SIG-M5 treated with dmso at 0.1 percent for 504 hours (cell line): ENCODE data around the gene TMEM131L.
"Not testable (repeated sequence)": the region's sequence is repeated elsewhere in the genome, so short reads cannot be mapped to it uniquely, and the experiment has no call there.

ENCODE experiments used
- DNase-seq: peaks from one replicate; lab custom pipeline; 2025; ENCODE audit not compliant: unreplicated experiment; lab: John Stamatoyannopoulos, UW

TMEM131L gene

DNA sequence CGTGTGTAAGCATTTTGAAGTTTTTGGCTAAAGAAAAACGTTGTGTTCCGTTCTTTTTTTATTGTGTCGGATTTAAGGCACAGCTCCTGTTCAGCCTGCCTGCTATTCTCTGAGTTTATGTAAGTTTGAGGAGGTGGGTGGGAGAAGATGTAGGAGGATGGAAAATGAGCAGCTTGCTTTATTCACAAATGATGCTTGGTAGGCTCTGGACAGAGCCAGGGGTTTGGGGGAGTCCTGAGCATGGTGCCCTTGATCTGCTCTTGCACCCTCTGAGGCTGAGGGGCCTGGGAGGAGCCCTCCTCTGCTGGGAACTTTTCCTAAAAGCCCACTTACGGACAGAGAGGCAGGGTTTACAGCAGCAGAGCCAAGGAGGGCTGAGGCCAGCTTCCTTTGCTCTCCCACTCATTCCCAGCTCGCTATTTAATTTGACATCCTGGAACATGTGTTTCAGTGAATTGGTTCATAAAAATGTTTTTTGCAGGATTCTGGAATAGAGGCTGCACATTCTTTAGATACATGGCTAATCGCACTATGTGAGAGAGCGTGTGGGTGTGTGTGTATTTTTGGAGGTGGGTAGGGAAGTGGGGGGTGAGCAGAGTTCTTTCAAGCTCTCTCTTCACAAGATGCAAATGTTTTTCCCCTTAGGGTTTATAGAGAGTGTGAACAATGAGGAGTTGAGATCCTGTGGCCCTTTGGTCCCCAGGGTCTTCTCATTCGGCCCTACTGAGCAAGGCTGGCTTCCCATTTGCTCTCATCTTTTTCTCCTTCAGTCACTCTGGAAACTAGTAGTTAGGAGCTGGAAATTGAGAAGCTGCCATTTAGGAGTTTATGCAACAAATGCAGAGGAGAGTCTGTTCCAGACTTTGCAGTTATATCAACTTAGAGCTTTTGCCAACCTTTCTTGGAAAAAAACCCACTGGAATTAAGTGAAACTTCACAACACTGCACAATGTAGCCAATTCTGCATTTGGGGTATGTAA, 32.1 kb downstream of the TMEM131L start:
- DNase-seq: no peak

DNA sequence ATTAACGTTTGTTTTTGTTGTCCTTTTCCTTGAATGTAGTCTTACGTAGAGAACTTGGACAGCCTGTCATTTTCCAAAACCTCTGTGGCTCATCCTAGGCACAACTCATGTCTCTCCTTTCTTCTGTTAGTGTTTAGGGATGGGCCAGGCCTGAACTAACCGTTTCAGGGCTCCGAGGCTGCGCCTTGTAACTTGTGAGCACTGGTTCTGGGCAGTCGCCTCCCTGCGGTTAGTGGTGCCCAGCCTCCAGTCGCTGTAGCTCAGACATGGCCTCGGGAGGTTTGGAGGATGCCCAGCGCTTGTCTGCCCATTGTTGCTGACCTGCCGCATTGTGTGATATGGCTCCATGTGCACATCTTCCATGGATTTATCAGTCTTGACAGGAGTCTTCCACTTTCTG, 32.8 kb downstream of the TMEM131L start:
- no peak for DNase-seq

DNA sequence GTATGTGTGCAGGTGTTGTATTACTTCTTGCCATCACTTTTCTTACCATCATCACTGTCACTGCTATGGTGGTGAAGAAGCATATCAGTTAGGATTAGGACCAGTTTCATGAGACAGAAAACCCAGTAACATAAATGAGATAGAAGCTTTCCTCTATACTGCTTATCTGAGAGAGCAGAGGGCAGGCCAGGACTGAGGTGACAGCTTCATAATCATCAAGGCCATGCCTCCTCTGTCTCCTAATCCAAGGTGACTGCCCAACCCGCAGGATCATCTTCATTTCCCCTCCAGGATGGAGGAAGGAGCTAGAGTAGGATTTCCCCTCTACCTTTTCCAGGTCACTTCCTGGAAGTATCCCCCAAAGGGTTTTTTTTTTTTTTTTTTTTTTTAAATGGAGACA, 35.4 kb downstream of the TMEM131L start:
- DNase-seq: no peak

DNA sequence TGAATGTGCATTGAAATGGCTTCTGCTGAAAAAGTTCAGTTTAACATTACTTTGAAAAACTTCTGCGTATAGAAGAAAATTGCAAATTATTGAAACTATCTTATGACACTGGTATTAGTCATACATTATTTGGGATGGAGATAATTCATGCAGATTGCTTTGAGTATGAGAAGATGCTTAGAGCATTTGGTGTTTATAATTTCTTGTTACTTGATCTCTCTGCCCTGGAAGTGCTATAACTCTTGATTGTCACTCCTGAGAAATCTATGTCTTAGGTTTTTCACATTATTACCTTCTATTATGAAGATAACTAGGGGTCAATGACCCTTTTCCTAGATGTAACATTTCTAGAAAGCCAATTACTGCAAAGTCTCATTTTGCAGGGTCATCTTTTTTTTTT, 36.4 kb downstream of the TMEM131L start:
- no peak for DNase-seq

DNA sequence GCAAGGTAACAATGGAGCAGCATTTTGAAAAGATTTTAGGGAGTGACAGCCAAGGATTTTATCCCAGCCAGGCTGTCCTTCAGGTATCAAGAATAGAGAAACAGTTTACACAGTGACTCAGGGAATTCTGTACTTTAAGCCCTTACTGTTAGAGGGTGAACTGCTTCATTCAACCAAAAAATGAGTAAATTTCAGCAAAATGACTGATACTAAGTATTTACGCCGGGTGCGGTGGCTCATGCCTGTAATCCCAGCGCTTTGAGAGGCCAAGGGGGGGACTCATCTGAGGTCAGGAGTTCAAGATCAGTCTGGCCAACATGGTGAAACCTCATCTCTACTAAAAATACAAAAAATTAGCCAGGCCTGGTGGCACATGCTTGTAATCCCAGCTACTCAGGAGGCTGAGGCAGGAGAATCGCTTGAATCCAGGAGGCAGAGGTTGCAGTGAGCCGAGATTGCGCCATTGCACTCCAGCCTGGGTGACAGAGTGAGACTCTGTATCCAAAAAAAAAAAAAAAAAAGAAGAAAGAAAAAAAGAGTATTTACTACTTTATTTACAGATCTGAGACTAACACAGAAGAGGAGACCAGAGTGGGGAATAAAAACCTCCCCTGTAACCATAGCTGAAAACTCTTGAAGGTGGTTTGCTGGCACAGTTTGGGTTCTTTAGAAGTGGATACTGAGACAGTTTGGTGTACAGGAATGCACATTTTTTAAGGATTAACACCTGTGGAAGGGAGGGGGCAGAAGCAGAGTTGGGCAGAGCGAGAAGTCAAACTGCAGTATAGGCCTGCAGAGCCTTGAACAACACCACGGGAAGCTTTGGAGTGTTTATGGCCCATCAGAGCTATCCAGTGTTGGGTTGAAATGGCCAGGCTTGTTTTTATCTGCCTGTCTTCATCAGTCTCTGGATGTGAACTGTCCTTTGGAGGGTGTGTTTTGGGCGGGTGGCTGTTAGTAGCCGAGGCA, 40.5 kb downstream of the TMEM131L start:
- DNase-seq: no peak

DNA sequence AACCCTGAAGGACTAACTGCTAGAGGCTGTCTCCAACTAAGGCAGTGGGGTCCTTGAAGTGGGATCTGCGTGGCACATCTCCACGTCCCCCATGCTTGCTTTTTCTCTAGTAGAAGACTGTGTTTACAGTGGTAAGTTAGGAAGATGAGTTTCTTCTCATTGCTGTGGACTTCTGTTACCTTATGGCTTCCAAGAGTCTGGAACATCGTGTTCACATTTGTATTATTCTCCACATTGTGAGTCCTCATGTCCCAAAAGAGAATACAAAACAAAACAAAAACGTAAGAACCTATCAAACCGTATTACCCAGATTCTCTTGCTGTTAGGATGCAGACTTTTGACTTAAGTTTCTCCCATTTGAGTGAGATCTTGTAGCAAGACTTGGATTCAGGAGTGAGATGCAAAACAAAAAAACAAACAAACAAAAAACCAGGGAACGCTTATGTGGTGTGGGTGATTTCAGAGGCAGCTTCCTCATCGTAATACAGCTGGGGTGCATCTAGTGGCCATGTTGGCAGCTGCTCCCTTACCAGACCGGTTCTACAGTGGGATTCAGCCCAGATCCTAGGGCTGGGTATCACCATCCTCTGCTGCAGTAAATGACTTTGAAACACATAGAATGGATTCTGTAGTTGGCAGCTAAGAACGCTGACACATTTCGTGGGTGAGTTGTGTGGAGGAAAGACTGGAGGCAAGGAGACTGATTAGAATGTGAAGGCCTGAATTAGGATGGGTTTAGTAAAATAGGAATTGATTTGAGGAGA, 41.3 kb downstream of the TMEM131L start:
- DNase-seq: no peak

DNA sequence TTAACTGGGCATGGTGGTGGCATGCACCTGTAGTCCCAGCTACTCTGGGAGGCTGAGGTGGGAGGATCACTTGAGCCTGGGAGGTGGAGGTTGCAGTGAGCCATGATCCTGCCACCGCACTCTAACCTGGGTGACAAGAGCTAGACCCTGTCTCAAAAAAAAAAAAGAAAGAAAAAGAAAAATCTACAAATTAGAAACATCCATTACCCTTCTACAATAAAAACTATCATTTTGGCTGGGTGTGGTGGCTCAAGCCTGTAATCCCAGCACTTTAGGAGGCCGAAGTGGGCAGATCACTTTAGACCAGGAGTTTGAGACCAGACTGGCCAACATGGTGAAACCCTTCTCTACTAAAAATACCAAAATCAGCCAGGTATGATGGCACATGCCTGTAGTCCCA, 43.1 kb downstream of the TMEM131L start:
- not testable (repeated sequence) for DNase-seq

DNA sequence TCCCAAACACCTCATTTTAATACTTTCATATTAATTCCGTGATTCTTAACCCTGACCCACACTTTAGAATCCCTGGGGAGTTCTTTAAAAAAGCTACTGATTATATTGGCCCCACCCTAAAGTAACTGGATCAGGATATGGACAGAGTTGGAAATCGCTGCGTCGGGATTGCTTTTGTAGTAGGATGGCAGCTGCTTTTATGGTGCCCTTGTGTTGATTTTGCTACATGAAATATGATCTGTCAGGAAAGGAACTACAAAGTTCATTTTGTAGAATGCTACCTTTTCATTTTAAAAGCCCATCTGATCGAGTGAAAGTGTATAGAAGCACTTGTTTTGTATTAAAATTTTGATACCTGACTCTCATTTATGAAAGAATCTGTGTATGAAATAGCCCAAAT, 43.6 kb downstream of the TMEM131L start:
- no peak for DNase-seq

DNA sequence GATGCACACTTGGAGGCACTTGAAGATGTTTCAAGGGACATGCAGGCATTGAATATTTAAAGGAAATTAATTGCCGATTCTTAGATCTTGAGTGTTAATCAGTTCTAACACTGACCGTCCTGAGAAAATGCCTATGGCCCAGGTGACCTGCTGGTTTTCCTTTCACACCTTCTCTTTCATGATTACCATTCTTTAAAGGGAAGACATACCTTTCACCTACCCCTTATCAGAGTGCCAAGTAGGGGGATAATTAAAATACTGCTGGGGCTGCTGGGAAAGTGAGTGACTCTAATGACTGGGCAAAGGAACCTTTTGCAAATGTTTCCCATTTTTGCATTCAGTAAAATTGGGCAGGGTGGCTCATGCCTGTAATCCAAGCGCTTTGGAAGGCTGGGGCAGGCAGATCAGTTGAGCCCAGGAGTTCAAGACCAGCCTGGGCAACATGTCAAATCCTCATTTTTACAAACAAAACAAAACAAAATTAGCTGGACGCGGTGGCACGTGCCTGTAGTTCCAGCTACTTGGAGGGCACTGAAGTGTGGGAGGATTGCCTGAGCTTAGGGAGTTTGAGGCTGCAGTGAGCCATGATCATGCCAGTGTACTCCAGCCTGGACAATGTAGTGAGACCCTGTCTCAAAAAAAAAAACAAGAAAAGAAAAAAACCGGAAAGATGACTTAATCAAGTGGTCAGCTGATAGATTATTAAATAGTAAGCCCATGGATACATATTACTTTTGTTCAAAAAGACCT, 44.3 kb downstream of the TMEM131L start:
- no peak for DNase-seq

DNA sequence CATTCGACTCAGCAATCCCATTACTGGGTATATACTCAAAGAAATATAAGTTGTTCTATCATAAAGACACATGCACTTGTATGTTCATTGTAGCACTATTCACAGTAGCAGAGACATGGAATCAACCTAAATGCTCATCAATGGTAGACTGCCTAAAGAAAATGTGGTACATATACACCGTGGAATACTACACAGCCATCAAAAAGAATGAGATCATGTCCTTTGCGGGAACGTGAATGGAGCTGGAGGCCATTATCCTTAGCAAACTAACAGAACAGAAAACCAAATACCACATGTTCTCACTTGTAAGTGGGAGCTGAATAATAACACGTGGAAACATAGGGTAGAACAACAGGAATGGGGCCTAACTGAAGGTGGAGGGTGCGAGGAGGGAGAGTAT, 44.9 kb downstream of the TMEM131L start:
- DNase-seq: no peak

DNA sequence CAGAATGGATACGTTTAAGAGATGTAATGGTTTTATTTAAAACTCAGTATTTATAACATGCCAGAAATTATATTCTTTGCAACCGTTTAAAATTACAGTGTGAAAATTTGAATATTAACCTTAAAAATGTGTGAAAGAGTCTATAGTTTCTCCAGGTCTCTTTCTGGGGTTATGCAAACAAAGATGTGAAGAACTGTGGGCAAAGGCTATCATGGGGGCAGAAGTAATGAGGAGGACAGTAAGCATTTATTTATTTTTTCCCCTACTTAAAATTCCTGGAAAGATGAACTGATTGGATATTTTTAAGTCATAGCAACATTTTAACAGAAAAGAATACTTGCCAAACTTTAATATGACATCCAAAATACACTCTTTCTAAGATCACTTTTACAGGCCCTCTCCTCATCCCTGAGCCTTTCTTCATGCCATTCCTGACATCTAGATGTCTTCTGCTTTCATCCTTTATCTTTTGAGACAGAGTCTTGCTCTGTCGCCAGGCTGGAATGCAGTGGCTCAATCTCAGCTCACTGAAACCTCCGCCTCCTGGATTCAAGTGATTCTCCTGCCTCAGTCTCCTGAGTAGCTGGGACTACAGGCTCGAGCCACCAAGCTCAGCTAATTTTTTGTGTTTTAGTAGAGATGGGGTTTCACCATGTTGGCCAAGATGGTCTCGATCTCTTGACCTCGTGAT, 46.1 kb downstream of the TMEM131L start:
- no peak for DNase-seq

DNA sequence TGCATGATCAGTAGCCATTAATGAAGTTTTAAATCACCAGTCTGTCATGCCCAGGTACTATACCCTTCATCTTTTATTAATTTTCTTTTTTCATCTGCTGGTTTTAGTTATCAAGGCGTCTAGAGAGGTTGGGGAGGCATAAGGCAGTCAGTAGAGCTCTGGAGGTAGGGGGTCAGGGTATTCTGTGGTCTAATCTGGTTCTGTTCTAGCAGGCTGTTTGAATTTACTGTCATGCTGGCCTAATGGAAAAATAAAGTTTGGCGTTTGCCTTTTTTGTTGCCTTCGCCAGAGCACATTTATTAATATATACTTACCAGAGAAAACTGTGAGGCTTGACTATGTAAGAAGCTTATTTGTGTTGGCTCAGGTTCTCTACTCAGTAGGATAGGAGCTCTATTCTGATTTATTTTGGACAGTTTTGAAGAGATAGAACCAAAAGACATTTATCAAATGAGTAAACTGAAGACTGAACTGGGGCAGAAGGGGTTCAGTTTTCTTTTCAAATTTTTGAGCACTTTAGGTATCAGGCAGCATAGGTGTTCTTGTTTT, 46.9 kb downstream of the TMEM131L start:
- no peak for DNase-seq

DNA sequence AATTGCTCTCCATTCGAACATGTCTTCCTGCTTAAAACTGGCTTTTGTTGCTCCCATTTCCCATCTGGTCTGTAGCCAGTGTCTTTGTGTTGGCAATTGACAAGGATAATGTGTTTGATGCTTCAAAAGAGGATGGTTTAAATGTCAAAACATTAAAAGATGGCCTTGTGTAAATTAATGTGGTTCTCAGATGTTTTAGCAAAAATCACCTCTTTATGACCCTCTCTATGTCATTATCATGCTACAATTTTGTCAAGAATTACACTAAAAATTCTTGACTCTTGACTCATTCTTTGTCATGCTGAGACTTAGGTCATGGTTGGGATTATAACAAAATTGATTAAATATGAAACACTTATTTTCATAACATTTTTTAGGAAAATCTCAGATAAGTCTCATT, 47.4 kb downstream of the TMEM131L start:
- no peak for DNase-seq

DNA sequence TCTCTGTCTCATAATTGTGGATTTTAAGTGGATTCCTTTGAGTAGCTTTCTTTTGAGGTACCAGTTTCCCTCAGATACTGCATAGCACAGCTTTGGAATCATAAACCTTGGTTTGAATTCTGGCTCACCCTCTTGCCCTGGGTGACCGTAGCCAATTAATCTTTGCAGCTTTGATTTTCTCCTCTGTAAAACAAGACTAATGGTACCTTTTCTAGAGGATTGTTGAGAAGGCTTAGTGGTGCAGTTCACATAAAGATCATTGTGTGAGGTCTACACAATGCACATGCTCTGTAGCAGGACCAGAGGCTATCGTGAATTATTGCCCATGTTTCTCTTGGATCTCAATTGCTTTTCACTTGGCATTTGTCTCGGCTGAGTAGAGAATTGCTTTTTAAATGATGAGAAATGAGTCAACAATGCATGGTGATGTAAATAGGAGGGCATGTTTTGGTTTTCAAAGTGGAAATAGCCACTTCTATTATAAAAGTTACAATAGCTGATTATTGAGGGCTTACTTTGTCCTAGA, 47.9 kb downstream of the TMEM131L start:
- DNase-seq: no peak

DNA sequence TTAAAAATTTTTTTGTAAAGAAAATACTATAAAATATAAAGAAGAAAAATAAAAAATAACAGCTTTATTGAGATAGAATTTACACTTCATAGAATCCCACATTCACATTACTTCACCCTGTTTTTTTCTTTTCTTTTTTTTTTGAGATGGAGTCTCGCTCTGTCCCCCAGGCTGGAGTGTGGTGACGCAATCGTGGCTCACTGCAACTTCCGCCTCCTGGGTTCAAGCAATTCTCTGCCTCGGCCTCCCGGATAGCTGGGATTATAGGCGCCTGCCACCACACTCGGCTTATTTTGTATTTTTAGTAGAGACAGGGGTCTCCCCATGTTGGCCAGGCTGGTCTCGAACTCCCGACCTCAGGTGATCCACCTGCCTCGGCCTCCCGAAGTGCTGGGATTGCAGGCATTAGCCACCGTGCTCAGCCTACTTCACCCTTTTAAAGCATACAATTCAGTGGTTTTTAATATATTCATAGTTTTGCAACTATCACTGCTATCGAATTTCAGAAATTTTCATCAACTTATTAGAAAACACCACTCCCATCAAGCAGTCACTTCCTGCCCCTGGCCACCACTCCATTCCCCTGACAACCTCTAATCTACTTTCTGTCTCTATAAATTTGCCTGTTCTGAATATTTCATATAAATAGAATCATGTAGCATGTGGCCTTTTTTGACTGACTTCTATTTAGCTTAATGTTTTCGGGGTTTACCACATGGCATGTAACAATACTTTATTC, 48.7 kb downstream of the TMEM131L start:
- no peak for DNase-seq

DNA sequence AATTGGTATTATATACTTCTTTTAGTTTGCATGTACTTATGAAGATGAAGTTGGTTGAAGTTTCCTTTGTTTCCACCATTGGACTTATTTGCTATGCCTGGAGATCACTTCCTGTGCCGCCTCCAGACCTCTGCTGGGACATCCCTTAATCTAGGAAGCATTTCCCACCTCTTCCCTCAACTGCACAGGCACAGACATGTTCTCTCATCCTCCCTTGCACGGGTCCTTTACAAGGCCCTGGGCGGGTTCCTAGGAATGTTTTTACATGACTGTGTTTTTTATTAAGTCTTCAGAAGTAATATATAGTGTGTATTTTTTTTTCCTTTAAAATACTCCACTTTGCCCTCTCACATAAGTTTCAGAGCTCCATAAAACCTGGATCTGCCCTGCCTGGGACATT, 51.0 kb downstream of the TMEM131L start:
- DNase-seq: no peak

DNA sequence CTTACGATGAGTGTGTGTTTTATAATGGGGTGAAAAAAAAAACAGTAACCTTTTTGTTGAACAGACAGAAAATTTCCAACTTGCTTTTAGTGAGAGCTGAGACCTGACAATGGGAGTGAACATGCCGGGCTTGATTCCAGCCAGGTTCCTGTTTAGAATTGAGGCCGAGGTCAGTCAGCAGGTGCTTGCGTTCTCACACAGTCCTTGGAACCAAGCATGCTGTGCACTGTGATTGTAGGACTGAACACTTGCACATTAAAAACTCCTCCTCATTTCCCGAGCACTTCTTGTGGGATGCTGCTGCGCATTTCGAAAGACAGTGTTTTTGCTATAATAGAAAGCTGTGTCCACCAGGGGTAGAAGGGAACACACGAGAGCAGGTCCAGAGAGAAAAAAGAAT, 51.8 kb downstream of the TMEM131L start:
- no peak for DNase-seq

DNA sequence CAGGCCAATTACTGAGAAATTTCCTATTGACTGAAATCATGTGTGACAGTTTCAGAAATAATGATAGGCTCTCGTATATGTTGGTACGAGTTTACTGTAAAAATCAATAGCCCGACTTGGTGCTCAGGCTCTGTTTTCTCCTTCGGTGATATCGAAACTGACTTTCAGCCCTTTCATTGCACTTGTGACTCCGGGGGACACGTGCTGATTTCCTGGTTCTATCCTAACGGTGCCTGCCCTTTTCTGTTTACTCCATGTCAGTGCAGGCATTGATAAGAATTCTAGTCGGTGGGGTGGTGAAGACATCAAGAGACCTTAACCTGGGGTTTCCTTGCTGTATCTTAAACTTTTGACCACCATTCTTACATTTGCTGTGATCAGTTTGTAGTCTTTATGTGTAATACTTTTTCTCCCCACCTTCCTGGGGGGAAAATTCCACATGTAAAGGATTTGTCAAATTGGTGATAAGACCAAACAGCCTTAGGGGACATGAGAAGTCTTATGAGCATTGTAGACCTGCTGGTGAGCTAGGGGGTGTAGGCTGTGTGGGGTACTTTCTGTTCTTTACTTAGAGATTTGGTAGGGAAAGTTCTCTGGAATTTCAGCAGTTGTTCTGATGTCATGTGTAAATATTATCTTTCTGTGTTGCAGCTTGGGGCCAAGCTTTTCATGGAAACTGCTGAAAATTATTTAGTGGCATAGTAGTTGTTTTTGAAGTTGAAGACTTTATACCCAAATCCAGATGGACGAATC, 52.7 kb downstream of the TMEM131L start:
- no peak for DNase-seq
